Stimulated activated CD4-positive, alpha-beta T cell treated with anti-CD3 and anti-CD28 coated beads, Interleukin-2, amount 100 ng/mL, for 24 hours (primary cell): ENCODE data around the gene ZMAT3.
"Not testable (repeated sequence)": the region's sequence is repeated elsewhere in the genome, so short reads cannot be mapped to it uniquely, and the experiment has no call there.

ENCODE experiments used
- DNase-seq, 2 donors: peaks; one replicate each; pipeline ENCODE4 v3.0.0-alpha.2; 2020

ZMAT3 gene, protein sequence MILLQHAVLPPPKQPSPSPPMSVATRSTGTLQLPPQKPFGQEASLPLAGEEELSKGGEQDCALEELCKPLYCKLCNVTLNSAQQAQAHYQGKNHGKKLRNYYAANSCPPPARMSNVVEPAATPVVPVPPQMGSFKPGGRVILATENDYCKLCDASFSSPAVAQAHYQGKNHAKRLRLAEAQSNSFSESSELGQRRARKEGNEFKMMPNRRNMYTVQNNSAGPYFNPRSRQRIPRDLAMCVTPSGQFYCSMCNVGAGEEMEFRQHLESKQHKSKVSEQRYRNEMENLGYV

DNA sequence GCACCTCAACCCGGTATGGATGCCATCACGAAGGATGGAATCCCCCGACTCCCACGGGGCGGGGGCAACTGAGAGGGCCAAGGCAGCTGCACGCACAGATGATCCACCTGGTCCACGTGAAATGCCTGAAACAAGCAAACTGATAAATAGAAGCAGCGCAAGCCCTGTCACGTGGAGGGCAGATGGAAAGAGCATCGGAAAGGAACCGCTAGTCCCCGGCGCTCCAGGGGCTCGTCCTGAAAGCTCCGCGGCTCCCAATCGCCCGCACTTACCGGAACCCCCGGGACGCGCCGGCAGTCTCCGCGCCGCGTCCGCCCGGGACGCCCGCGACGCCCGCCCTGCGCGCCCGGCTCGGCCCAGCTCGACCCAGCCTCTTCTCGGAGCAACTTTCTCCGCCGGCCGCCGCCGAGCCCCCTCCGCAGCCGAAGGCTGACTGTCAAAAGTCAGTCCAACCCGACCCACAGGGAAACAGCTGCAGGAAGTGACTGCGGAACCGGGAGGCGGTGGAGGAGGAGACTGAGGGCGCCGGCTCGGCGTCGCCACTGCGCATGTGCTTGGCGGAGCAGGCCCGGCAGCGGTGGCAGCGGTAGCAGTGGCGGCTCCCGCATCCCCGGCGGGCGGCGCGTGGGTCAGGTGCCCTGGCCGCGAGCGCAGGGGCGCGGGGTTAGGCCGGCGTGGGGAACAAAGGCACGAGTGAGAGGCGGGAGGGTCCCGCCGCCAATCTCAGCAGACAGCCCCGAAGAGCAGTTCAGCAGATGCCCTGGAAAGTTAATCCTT is at the start of gene ZMAT3:
Gene ZMAT3 (minus strand): TSS at position 487 of the 777 bp plus-strand sequence. CDS start 4,057 bp downstream, outside the sequence.
- DNase-seq, result peak; percentile 87

DNA sequence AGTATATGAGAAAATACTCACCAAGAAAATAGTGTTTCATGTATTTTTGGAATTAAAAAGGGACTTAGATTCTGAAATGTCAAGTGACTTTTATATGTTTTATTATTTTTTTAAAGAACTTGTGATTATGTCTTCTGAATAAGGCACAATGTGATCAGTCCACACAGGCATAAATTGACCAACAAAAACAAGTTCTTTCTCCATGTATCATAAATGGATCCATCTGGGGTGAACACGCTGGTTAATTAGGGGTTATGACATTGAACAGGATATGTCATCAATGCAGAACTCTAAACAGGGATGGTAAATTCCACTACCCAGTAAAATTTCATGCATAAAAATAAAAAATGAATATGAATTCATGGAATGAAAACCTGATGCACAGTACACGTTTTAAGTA is 45.2 kb upstream of the ZMAT3 start:
- DNase-seq, result no peak

DNA sequence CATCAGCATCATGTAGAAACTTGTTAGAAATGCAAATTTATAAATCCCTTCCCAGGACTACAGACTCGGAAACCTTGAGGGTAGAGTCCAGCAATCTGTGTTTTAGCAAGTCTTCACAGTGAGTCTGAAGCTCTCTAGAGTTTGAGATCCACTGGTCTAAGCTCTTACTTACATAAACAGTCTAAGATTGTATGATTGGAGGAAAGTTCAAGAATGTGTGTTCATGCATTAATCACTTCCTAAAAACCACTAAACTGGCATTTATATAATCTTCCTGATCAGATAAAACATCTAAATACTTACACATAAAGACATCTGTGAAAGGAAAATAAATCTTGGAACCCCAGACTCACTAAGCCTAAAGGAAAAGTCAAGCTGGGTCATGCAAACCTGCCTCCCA is 43.8 kb upstream of the ZMAT3 start:
- not testable (repeated sequence) for DNase-seq

DNA sequence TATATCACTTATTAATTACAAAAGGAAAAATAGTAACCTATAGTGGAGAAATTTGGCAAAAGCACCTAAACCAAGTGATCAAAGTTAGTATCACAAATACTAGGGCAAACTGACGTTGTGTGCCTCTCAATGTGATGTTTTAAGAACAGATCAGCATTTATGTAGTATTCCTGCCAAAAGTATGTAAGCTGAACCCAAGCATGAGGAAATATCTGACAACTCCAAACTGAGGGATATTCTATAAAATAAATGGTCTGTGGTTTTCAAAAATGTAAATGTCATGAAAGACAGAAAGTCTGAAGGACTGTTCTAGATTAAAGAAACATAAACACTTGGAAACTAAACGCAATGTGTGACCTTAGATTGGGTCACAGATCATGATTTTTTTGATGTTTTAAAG is 42.3 kb upstream of the ZMAT3 start:
- DNase-seq, result no peak

DNA sequence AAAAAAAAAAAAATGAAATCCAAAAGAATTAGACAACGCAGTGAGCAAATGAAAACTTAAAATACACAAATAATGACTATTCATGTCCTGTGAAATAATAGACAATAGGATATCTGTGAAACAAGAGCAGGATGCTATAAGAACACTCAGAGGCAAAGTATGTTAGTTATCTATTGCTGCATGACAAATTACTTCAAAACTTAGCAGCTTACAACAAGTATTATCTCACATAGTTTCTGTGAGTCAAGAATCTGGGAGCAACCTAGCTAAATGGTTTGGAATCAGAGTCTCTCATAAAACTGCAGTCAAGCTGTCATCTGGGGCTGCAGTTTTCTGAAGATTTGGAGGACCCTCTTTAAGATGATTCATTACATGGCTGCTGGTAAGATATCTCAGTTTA is 36.5 kb upstream of the ZMAT3 start:
- no peak for DNase-seq

DNA sequence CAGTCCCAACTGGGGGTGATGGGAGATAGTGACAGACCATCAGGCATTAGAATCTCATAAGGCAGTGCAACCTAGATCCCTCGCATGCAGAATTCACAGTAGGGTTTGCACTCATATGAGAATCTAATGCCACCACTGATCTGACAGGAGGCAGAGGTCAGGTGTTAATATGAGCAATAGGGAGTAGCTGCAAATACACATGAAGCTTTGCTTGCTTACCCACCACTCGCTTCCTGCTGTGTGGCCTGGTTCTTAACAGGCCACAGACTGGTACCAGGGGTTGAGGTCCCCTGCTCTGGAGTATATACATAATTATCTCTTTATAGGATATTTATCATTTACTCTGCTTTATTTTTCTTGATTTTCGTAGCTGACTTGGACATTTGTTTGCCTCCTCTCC is 36.0 kb upstream of the ZMAT3 start:
- DNase-seq, result no peak

DNA sequence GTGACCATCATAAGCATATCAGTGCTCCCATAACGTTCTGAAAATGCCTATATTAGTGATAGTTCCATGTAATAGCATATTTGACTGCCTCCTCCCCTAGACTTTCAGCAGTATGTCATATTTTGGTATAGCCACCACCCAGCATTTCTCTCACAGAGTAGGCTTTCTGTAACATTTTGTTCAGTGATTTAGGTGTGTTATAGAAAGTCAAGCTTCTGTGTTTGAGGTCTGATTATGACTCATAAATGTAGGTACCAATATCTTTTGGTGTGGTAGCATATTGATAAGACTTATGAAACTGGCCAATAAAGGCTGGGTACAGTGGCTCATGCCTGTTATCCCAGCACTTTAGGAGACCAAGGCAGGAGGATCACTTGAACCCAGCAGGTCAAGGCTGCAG is 34.3 kb upstream of the ZMAT3 start:
- no peak for DNase-seq

DNA sequence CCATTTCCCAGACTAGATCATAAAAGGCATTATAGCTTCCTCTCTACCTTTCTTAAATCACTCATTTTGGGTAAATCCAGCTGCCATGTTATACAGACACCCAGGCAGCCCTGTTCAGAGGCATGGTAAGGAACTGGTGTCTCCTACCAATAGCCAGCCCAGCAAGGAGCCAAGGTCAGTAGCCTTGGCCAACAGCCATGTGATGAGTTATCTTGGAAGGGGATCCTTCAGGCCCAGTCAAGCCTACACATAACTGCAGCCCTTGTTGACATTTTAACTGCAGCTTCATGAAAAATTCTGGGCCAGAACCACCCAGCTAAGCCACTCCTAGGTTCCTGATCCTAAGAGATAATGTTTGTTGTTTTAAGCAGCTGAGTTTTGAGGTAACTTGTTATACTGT is 29.0 kb upstream of the ZMAT3 start:
- DNase-seq, result no peak

DNA sequence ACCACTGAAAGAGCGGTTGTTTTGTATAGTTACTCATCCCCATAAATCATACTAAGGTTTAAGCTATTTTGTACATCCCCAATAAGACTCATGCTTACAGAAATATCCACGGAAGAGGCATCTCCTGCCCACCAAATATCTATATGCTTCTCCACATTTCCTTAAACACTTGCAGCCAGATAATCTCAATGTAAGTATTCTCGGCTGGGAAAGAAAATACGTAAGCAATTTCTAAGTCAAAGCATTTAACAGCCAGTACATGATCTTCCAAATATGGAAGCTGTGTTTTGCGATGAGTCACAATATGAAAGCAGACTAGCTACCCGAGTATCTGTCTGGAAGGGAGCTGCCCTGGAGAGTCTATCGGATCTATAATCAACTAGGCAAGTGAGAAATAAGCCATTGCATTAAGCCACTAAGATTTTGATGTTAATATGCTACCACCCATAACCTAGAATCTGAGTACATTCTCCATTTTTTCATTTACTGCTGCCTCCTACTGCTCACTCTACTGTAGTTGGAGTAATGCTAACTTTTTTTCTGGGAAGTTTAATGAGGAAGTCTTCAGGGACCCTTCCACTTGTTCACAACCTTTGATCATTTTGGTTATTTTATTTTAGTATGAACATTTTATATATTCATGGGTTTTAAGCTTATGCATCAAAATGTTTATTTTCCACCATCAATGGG is 26.9 kb upstream of the ZMAT3 start:
- no peak for DNase-seq

DNA sequence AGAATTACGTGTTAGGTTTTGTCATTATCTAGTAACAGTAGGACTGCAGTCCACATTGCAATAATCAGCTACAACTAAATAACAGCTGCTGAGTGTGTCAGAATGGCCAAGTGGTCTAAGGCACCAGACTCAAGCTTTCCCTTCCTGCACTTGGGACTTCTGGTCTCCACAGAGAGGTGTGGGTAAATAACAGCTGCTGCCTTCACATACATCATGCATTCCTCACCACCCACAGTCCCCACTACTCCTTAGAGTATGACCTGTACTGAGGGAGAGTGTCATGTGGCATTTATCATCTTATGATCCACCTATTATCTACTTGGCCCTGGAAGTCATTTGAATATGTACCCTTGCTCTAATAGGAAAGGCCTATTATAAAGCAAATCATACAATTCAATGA is 22.2 kb upstream of the ZMAT3 start:
- no peak for DNase-seq

DNA sequence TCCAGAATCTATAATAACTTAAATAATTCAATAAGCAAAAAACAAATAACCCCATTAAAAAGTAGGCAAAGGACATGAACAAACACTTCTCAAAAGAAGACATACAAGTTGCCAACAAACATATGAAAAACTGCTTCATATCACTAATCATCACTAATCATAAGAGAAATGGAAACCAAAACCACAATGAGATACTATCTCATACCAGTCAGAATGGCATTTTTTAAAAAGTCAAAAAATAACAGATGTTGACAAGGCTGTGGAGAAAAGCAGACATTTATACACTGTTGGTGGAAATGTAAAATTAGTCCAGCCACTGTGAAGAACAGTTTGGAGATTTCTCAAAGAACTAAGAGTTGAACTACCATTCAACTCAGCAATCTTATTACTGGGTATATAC is 19.5 kb upstream of the ZMAT3 start:
- DNase-seq, result no peak

DNA sequence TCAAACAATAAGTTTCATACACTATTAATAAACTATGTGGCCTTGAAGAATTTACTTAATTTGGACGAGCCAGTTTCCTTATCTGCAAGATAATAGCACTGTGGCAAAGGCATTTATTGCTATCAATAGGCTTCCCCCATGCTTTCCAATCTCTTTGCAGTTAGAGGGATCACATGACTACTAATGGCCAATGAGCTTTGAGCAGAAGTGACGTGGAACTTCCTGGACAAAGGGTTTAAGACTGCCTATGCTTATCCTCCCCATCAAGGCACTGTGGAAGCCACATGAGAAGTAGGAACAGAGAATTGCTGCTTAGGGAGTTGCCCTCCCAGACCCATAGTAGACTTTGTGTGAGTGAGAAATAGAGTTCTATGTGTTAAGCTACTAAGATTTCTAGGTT is 16.7 kb upstream of the ZMAT3 start:
- no peak for DNase-seq

DNA sequence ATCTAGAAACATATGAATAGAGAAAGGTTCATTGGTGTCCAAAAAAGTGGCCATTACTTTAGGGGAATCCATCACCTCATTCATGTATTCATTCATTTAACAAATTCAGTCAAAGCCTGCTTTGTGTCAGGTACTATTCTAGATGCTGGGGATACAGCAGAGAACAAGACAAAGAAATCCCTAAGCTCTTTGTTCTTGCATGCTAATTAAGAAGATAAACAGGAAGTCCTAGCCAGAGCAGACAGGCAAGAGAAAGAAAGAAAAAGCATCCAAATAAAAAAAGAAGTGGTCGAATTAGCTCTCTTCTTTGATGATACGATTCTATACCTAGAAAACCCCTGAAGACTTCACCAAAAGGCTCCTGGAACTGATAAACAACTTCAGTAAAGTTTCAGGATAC is 12.4 kb upstream of the ZMAT3 start:
- DNase-seq, result no peak

DNA sequence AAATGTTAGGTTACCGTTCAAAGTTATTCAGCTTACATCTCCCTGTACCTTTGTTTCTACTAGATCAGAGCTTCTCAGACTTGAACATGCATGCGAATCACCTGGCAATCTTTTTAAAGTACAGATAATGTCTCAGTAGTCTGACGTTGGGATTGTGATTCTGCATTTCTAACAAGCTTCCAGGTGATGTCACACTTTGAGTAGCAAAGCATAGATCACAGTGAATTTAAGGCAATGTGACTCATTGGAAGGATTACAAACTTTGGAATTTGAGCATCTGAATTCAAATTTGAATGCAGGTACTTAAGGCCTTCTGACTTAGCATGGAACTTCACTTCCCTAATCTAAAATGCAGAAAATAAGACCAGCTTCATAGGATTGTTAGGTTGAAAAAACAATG is 10.8 kb upstream of the ZMAT3 start:
- DNase-seq, result no peak

DNA sequence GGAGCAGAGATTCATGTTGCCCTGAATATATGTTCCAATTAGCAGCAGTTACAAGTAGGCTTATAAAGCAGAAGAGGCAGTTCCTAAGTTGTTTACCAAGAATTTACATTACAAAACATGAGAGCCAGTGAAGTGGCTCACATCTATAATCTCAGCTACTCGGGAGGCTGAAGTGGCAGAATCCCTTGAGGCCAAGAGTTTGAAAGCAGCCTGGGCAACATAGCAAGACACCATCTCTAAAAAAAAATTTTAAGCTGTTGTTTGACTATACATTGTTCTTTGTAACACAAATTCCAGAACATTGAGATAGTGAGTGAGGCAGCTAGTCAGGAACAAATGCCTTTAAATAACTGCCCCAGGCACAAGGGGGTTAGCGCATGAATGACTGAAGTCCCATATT is 10.3 kb upstream of the ZMAT3 start:
- no peak for DNase-seq

DNA sequence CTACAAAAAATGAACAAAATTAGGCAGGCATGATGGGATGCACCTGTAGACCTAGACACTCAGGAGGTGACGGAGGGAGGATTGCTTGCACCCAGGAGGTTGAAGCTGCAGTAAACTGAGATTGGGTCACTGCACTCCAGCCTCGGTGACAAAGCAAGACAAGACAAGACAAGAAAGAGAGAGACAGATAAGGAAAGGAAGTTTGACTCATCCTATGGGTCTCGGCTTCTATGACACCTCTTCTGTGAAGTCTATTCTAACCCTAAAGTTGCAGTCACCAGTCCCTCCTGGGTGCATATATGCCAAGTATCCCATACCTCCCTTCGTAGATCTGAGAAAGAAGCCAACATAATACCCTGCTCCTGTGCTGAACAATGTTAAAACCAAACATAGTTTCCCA is 7.9 kb upstream of the ZMAT3 start:
- no peak for DNase-seq

DNA sequence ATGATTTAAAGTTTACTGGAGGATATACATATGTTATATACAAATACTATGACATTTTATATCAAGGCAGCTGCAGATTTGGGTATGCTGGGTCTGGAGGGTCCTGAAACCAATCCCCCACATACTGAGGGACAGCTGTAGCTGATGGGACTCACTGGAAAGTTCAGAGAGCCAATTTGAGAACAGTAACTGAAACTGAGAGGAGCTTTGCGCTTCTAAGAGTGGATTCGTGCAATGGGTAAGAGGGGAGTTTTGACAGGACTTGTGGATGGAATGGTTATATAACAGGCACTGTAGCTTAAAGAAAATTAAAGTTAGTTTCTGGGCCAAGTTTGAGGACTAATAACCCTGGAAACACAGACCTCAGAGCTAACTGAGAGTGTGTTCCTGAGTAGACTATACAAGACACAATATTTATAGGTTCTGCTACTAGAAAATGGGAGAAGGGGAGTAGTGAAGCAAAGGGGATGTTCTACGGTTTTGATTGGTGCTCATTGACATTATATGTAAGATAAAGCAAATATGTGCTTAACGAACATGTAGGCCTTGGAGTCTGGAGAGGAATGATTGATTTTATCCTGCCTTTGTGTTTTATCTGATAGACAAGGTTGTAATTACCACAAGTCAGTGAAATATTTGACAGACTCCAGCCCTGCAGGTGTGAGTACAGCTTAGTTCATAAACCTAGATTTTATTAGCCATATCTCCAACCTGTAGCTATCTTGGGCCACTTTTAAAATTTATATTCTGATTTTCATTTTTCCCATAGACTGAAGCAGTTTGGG is 4.8 kb upstream of the ZMAT3 start:
- DNase-seq, result no peak

DNA sequence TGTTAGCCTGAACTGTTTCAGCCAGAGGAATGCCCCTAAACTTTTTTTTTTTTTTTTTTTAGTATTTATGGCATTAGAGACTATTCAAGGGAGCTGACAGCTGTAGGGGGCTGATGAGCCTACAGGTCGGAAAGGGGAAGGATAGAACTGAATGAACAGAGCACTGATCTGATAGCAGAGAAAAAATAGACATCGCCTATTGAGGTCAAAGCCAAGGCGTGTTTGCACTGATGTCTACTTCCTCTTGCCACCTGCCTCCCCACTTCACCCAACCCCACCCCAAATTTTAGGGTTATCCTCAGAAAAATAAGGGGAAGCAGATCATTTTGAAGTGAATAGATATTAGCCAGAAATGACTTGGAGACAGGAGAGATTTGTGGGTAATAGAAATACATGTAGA is 3.0 kb upstream of the ZMAT3 start:
- no peak for DNase-seq

DNA sequence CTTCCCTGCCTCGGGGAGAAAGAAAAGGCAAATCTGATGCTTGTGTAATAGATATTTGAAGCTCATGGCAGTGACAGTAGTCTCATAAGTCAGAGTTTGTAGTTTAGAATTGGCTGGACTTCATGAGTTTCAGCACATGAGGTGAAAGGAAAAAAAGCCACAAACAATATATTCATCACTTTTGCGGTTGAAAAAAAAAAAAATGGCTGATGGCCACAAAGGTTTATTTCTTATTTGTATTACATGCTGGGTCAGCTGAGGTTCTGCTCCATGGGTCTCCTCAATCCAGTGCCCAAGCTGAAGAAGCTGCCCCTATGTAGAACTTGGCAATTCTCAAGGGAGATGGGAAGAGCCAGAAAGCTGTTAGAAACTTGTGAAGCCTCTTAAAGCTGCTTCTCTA is 2.2 kb upstream of the ZMAT3 start:
- no peak for DNase-seq

DNA sequence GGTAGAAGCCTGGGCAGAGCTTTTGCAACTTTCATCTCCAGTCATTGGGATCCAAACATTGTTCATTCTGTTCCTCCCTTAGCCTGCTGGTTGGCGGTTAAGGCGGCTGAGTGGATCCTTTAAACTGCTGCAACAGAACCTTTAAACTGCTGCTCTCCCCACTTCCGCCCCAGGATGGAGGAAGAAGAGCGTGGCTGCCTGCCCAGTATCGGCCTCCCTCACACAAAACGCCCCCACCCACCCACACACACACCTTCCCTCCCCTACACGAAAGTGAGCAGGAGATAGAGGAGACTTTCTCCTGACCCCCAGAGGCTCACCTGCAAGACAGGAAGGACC is 460 bp upstream of the ZMAT3 start:
- peak; percentile 52 to 53 for DNase-seq

DNA sequence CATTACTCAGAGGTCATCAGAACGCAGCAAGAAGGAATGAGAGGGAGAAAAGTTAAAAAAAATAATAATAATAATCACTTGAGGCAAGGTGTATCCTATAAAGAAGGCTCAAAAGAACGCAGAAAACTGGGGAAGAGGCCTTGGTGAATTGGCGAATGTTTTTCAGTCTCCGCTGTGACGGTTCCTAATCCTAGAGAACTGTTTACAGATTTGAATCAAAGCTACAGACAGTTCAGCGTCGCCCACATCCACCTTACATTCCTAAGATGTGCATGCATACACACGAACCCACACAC is 634 bp downstream of the ZMAT3 start:
- no peak for DNase-seq

DNA sequence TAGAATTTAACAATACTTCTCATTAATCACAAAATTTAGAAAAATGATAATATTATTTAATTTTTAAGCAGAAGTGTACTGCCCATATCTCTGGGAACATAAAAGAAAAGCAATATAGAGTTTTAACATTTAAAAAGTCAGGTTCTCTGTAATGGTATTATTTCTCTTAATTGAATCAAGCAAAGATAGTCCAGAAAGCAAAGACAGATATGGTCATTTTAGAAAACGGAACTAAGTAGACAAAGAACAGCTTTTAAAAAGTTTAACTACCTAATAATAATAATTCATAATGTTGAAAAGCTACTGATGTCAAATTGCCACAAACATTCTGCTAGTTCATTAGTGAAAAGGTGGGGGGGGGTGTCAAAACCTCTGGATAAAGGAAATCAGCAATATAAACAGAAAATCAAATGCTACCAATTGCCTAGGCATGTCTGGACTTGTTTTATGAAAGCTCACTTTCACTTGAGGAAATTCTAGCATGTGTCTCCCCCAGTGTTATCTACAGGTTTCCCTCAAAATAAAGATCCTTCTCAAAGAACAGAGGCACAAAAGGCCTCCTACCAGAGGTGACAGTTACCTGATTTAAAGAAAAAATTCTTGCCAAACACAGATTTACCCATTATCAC is 1.7 kb downstream of the ZMAT3 start:
- no peak for DNase-seq
